Lower lobe of right lung (tissue), 2 donors: ENCODE data around the gene PCYOX1L. TPM values are rescaled to one million over a fixed set of nuclear protein-coding genes. Genes with fewer than 3 reads are reported as not detected.

Experiments used
- ATAC-seq, 2 donors: fragments of 200-7000 bp; cut with Tn5 transposase; one replicate each; pipeline ENCODE4 v1.9.1; 2020 to 2022; ENCODE audit warnings: mild to moderate bottlenecking in 2 of 2, moderate library complexity in 2 of 2
- DNase-seq: peaks from one replicate; pipeline ENCODE4 v3.0.0-alpha.2; 2020
- H3K27ac ChIP-seq: fragments of 200-600 bp; one replicate; pipeline ENCODE4 v1.8.0; 2022
- H3K27me3 ChIP-seq: fragments of 200-600 bp; one replicate; pipeline ENCODE4 v1.8.0; 2022; ENCODE audit warnings: low read depth
- H3K36me3 ChIP-seq: fragments of 200-600 bp; one replicate; pipeline ENCODE4 v1.8.0; 2022; ENCODE audit warnings: mild to moderate bottlenecking
- H3K4me1 ChIP-seq: fragments of 200-600 bp; one replicate; pipeline ENCODE4 v1.8.0; 2022
- H3K4me3 ChIP-seq: fragments of 200-600 bp; one replicate; pipeline ENCODE4 v1.8.0; 2022; ENCODE audit warnings: mild to moderate bottlenecking
- H3K9me3 ChIP-seq: fragments of 200-600 bp; one replicate; pipeline ENCODE4 v1.8.0; 2022
- CTCF ChIP-seq: fragments of 200-600 bp; IDR thresholded peaks from one replicate; pipeline ENCODE4 v1.8.0; 2022; ENCODE audit warnings: antibody characterized with exemption, mild to moderate bottlenecking
- intact Hi-C: fragments of 100-400 bp; cut with DNase I; formaldehyde crosslinking; loops from one replicate; pipeline ENCODE4 v1.11.0; 2022
- total RNA-seq: library from RNA; stranded (reverse); fragmentation: NEBNext Ultra II Directional; extraction: Animal tissue kit (Norgen Biotek cat#: 25700); gene quantifications from one replicate; pipeline ENCODE4 v1.2.1, GENCODE V29; 2021
- donor health status: DM: no; HTN: yes; CAD: no; lungs with severe emphysema.

PCYOX1L gene
- total RNA-seq, 1 donor from 2014 or later: 5.9 TPM

GRCh38 chr5:149404746-149405549 is 47.1 kb downstream of the PCYOX1L start:
- Histone ChIP-seq H3K36me3 (peaks cover under 1% of the 10 kb centered on the region), H3K27me3 (no peaks in the 10 kb centered on the region), H3K9me3 (no peaks in the 10 kb centered on the region), H3K4me3 (no peak overlapping the region), H3K4me1 (peaks cover 8% of the 10 kb centered on the region), H3K27ac (peak overlapping the region; percentile 73)
- DNase-seq (no peak), ATAC-seq (no peak)
- intact Hi-C loops: no loop called here
- no peak for TF ChIP-seq CTCF

GRCh38 chr5:149405550-149406202 is 47.8 kb downstream of the PCYOX1L start:
- Histone ChIP-seq H3K4me1 (peaks cover 8% of the 10 kb centered on the region), H3K4me3 (peak overlapping the region; percentile 1), H3K27me3 (no peaks in the 10 kb centered on the region), H3K27ac (peak overlapping the region; percentile 73), H3K36me3 (peaks cover 5% of the 10 kb centered on the region), H3K9me3 (no peaks in the 10 kb centered on the region)
- ATAC-seq (no peak), DNase-seq (no peak)
- TF ChIP-seq CTCF: no peak
- intact Hi-C loops: no loop called here

GRCh38 chr5:149406203-149406978 is 48.5 kb downstream of the PCYOX1L start:
- intact Hi-C loops: no loop called here
- peaks cover 5% of the 10 kb centered on the region for H3K36me3 ChIP-seq
- no peaks in the 10 kb centered on the region for H3K9me3 ChIP-seq
- no peak for TF ChIP-seq CTCF
- ATAC-seq: peak; percentile 74 to 85
- no peak for DNase-seq
- peak overlapping the region; percentile 54 for H3K4me3 ChIP-seq
- peak overlapping the region; percentile 76 for H3K27ac ChIP-seq
- no peaks in the 10 kb centered on the region for H3K27me3 ChIP-seq
- peaks cover 8% of the 10 kb centered on the region for H3K4me1 ChIP-seq

GRCh38 chr5:149406979-149407306 is 49.1 kb downstream of the PCYOX1L start:
- no peak for TF ChIP-seq CTCF
- no peaks in the 10 kb centered on the region for H3K9me3 ChIP-seq
- H3K4me3 ChIP-seq: peak overlapping the region; percentile 54
- H3K4me1 ChIP-seq: peaks cover 8% of the 10 kb centered on the region
- ATAC-seq: no peak
- no peak for DNase-seq
- peak overlapping the region; percentile 76 for H3K27ac ChIP-seq
- H3K36me3 ChIP-seq: peaks cover 5% of the 10 kb centered on the region
- no peaks in the 10 kb centered on the region for H3K27me3 ChIP-seq
- intact Hi-C loops: no loop called here

- intact Hi-C loops: no loop called here
- Histone ChIP-seq H3K9me3 (no peaks in the 10 kb centered on the region), H3K4me3 (peak overlapping the region; percentile 54), H3K27me3 (no peaks in the 10 kb centered on the region), H3K36me3 (peaks cover 5% of the 10 kb centered on the region), H3K27ac (peak overlapping the region; percentile 76), H3K4me1 (peaks cover 8% of the 10 kb centered on the region)
- no peak for TF ChIP-seq CTCF
- DNase-seq (no peak), ATAC-seq (no peak)
Measured at GRCh38 chr5:149407323-149408251, 49.7 kb downstream of the PCYOX1L start.
